HuH-7 (cell line): ENCODE results near the gene PMEPA1.

Experiments
- DNase-seq: peaks from one replicate; pipeline ENCODE4 v3.0.0; 2011; ENCODE audit warnings: low spot score

PMEPA1 gene

DNA sequence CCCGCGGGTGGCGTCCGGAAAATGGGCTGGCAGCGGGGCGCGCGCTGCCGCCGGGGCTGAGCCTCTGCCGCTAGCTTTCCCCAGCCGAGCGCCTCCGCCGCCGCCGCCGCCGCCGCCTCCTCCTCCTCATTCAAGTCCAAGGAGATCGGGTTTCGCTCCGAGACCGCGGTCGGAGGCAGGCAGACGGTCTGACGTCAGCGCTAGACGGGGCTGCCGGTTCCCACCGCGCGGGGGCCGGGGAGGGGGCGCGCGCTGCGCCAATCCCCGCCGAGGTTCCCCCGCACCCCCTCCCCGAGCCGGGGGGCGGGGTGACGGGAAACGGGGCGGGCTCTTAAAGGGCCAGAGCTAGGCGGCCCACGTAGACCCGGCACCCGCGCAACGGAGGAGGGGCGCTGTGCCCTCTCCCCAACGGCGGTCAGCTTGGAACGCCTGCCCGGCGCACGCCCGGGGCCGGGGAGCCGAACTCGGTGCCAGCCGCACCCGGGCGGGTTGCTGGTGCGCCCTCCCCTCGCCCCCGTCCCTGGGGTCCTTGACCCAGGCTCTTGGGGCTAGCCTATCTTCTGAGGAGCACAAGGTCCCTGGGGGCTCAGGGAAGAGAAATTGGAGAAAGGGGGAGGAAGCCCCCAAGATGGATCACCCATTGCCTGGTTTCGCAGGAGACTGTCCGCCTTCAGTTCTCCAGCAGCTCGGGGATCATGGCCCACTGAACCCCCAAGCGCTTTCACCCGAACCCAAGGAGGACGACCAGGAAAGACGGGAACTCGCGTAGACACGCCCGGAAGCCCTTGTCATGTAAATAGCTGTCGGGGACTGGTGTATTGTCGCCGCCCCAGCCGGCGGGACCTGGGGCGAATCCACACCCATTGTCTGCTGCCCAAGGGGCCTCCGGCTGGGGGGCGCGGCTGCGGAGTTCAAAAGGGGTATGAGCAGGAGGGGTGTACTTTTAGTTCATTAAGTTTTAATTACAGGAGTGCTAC is at the start of gene PMEPA1:
Gene PMEPA1, minus strand, starts transcription at position 193 of the 977 bp plus-strand sequence. CDS start 433 bp downstream, outside the sequence.
- DNase-seq: no peak

DNA sequence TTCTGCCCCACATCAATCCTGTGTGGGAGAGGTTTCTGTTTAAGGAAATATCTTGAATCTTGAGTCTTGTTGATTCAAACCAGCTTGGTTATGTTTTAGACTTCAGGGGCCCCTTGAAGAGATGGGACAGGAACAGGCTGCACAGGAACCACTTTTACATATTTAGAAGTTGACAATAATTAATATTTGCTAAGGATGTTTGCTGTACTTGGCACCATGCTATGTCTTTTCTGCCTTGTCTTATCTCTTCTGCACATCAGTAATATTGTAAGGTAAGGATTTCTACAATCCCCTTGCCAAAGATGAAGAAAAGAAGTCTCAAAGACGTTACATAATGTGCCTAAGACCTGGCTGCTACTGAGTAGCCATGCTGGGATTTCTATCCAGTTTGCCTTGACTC is 48.0 kb upstream of the PMEPA1 start:
- DNase-seq: no peak

DNA sequence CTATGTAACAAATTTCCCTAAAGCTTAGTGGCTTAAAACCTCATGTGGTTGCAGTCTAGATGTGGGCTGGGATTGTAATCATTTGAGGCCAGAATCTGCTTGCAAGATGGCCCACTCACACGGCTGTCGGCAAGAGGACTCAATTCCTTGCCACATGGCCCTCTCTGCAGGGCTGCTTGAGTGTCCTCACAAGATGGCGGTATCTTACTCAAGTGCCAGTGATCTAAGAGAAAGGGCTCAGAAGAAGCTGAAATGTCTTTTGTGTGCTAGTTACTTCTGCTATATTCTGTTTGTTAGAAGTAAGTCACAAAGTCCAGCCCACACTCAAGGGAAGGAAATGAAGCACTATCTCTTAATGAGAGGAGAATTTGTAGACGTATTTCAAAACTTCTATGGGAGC is 47.1 kb upstream of the PMEPA1 start:
- no peak for DNase-seq

GRCh38 chr20:57756213-57756612 is 46.4 kb upstream of the PMEPA1 start:
- no peak for DNase-seq

DNA sequence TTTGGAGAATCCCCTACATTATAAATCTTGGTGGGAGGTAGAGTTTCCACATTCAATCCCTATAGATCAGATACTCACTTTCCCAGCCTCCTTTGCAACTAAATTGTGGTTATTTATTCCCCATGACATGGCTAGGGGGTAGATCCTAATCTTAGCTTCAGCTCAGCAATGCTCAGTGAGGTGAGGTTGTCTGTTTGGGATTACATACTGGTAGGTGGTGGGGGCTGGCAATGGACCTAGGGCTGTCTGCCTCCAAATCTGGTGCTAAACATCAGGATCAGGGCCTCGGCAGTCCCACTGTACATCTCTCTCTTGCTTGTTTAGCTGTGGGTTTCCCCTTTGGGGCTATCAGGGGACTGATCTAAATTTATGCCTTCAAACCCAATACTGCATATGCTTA is 45.8 kb upstream of the PMEPA1 start:
- DNase-seq: no peak

- DNase-seq: no peak
Measured at GRCh38 chr20:57754190-57754589, 44.4 kb upstream of the PMEPA1 start.

DNA sequence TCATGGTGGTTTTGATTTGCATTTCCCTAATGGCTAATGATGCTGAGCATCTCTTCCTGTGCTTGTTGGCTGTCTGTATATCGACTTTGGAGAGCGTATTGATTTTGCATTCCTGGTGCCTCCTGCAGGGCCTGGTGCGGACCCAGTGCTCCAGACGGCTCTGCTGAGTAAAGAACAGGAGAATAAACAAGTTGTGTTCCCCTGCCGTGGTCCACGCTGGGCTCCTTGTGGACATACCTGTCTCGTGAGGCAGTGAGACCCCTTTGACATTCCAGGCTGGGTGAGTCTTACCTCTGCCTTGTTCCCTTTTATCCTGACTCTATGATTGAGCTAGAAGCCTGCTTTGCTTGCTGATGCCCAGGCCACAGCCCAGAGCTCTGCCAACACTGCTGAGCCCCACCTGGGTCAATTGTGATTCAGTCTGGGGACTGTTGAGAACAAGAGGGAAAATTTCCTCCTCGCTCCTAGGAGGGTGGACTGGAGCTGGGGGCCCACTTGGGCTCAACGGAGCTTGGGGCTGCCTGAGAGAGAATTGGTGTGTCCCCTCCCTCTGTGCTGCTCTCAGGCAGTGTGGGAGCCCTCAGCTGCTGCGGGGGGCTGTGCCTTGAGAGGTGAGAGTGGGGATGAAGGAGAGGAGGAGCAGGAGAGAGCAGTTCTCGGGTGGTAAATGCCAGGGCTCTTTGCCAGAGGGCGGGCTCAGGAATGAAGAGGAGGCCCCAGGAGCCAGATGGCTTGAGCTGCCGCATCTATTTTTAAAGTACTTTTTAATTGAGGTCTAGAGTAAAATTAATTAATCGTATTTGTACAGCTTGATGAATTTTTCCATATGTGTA is 43.7 kb upstream of the PMEPA1 start:
- no peak for DNase-seq

- DNase-seq: no peak
Measured at GRCh38 chr20:57751411-57751810, 41.6 kb upstream of the PMEPA1 start.

DNA sequence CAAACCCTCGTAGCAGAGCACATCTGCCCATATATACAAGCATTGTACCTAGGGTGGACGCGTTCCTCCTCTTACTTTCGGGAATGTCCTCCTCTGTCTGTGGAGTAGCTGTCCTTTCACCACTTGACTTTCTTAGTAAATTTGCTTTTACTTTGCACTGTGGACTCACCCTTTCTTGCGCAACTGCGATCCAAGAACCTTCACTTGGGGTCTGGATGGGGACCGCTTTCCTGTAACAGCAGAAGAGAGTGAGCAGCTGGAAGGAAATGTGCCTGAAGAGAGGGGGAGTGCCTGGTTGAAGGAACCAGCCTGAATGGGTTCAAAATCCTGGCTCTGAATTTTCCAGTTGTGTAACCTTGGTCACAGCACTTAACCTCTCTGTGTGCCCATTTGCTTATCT is 40.1 kb upstream of the PMEPA1 start:
- no peak for DNase-seq

DNA sequence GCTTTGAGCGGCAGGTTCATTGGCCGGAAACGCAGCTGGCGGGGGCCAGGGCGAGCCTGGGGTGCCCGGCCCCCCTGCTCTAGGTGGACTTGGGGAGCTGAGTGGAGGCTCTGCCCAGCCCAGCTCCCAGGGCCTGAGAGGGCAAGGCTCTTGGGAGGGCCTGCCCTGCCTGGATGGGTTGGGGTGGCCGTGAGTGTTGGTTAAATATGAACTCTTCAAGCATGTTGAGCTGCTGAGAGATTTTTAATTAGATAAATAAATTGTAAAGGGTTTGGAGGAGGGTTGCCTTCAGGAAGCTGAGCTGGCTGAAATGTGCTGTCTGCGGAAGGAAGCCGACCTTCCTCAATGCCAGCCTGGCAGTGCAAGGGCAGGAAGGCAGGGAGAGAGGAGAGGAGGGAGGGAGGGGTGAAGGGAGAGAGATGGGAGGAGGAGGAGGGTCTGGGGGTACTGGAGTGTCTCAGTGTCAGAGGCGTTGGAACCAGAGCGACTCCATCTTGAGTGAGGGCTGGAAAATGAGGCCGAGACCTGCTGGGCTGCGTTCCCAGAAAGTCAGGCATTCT is 39.4 kb upstream of the PMEPA1 start:
- no peak for DNase-seq

DNA sequence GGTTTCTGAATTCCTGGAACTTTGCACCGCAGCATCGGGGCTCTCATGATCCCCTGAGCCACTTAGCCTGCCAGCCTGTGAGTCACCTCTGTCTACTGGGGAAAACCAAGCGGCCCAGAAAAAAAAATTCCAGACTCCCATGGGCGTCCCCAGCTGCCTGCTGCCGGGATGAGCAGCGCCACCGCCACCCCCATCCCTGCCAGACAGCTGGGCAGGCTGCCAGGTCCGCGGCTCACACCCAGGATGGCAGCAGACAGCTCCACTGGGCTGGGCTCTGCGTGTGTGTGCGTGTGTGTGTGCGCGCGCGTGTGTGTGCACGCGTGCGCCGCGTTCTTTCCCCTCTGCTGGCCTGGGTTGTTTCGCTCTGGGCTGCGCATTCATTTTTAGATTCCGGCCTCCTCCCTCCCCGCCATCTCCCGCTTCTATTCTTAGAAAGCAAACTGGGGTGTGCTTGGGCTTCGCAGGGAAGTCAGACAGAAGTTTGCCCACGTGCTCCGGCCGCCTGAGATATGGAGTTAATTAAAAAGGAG is 38.9 kb upstream of the PMEPA1 start:
- DNase-seq: no peak

GRCh38 chr20:57747861-57748481 is 38.2 kb upstream of the PMEPA1 start:
- DNase-seq: no peak

GRCh38 chr20:57746832-57747404 is 37.1 kb upstream of the PMEPA1 start:
- no peak for DNase-seq

DNA sequence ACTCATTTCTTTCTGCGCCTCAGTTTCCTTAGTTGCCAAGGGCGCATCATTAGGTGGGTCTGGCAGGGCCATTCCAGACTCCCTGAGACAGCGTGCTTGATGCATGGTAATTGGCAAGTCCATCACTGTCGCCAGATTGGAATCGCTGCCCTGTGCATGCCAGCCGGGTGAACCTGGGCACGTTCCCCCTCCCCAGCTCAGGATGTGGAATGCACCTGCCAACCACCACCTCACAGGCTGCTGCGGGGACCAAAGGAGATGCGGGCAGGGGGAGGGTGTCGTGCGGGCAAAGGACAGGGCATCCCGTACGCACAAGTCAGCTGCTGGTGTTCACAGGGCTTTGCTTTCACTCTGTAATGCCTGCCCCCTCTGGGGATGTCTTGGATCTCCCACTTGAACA is 36.4 kb upstream of the PMEPA1 start:
- no peak for DNase-seq

- DNase-seq: no peak
Measured at GRCh38 chr20:57744206-57744605, 34.4 kb upstream of the PMEPA1 start.

DNA sequence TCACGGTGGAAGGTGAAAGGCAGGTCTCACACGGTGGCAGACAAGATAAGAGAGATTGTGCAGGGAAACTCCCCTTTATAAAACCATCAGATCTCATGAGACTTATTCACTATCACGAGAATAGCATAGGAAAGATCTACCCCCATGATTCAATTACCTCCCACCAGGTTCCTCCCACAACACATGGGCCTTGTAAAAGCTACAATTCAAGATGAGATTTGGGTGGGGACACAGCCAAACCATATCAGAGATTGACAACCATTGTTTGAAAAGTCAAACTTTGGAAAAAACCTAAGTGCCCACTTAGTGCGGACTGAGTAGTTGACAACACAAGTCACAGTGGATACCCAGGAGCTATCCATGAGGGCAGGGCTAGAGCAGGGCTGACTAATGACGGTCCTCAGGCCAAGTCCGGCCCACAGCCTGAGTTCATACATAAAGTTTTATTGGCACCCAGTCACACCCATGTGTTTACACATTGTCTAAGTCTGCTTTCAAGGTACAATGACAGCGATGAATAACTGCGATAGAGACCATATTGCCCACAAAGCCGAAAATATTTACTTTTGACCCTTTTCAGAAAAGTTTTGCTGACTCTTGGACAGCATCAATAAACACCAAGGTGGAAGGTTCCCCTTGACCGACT is 33.8 kb upstream of the PMEPA1 start:
- DNase-seq: no peak

DNA sequence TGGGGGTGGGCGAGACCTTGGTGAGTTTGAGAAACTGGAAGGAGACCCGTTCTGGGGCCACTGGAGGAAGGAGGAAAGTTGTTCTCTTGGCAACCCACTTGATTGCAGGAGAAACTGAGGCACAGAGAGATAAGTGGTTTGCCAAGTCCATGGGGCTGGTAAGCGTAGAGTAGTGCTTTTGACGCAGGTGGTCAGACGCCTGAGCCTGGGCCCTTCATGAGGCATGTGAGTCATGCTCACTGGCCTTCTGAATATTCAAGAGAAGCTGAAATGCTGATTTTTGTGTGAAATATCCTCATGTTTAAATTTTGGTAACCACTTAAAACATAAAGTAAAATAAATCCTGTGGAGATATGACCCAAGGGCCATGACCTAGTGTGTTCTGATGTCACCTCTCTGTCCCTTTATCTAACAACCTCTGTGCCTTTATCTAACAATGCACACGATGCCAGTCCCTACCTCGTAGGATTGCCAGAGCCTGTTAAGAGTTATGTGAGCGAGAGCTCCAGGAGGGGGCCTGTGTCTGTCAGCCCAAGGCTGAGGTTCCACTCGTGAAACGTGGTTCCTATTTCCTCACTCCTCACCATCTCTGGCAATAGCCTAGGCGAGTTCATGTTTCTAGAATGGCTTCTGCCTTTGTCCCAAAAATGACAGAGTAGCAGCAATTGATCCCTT is 32.8 kb upstream of the PMEPA1 start:
- no peak for DNase-seq

DNA sequence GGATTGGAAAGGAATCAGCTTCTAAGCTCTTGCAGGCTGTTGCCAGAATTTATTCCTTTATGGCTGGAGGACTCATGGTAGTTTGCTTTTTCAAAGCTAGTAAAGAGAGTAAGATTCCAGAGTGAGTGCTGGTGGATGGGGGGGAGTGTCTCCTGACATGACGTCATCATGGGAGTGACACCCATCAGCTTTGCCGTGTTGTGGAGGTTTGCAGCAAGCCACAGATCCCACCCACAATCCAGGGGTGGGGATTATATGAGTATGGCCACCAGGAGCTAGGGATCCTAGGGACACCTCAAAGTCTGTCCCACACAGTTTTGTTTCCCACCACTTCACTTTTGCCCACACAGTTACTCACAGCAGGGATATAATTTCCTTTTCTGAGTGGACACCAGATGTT is 28.7 kb upstream of the PMEPA1 start:
- DNase-seq: no peak

DNA sequence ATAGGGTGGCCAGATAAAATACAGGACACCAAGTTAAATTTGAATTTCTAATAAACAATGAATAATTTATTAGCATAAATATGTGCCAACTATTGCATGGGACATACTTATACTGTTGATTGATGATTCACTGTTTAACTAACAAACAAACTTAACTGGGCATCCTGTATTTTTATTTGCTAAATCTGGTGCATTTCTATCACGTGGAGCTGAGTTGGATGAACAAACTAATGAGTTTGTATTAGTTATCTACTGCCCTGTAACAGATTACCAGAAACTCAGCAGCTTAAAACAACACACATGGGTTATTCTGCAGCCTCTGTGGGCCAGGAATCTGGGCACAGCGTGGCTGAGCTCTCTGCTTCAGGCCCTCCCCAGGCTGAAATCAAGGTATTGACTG is 28.2 kb upstream of the PMEPA1 start:
- no peak for DNase-seq

DNA sequence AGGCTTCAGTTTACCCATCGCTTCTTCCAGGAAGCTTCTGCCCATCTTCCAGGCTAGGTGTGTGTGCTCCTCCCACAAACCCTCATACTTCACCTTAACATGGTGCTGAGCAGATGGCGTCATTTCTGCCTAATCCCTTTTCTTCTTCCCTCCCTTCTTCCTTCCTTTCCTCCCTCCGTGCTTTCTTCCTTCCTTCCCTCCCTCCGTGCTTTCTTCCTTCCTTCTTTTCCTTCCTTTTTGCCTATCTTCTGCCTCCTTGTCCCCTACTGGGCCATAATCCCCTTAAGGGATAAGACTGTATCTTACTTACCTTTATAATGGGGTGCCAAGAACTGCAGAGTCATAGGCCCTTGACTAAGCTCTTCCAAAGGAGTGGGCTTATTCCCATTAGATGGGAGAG is 27.5 kb upstream of the PMEPA1 start:
- DNase-seq: no peak
